ENCODE results near the gene KIFBP.

KIFBP gene

DNA sequence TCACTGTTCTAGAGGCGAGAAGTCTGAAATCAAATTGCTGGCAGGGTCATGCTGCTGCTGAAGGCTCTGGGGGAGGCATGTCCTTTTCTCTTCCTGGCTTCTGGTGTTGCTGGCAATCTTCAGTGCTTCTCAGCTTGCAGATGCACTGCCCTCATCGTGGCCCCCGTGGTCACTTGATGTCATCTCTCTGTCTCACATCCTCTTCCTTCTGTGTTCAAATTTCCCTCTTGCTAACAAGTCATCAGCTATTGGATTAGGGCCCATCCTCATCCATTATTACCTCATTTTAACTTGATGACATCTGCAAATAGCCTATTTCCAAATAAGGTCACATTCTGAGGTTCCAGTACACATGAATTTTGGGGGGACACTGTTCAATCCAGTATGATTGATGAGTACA lies 62.7 kb downstream of the KIFBP start:
- DNase-seq (ENCODE audit: low read depth in 2 of 2), result no peak

DNA sequence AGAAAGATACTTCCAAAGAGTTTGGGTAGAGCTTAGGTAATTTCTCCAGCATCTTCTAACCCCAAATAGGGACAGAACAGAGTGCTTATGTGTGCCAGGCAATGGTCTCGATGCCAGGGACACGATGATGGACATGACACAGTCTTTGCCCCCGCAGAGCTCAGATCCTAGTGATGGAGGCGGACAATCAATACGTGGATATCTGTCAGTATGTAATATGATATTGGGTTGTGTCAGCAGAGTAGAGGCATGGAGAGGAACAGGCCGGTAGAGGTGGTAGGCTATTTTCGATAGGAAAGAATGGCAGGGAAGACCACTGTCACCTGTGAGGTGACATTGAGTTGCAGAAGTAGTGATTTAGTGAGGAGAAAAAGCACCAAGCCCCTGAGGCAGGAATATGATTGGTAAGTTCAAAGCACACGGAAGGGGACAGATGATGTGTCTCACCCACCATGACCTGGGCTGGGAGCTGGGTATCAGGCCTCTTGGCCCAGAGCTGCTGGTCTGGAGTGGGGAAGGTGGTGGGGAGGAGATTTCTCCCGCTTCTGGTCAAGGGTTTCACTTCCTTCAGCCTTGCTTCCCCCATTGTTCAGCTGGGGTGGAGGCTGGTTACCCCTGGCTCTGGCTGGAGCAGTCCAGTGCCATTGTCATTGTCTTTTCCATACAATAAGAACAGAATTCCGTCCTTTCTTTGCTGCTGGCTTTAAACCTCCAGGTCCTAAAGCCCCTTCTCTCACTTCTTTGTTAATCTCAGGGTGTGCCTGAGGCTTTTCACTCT lies 63.3 kb downstream of the KIFBP start:
- no peak for DNase-seq (ENCODE audit: low read depth in 2 of 2)

DNA sequence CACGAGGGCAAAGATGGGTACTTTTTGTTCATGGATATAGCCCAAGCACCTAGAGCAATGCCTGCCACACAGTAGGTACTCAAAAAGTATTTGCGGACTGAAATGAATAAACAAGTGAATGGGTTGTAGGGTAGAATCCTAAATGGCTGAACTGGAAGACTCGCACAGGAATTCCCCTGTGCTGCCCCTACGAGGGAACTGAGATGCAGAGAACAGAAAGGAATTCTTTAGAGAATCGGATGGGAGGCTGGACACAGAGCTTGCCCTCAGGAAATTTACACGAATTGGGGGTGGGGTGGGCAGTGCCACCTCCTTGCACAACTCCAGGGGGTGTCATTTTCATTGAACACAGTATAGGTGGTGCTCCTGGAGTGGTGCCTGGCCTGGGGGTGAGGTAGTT lies 64.1 kb downstream of the KIFBP start:
- no peak for DNase-seq (ENCODE audit: low read depth in 2 of 2)

DNA sequence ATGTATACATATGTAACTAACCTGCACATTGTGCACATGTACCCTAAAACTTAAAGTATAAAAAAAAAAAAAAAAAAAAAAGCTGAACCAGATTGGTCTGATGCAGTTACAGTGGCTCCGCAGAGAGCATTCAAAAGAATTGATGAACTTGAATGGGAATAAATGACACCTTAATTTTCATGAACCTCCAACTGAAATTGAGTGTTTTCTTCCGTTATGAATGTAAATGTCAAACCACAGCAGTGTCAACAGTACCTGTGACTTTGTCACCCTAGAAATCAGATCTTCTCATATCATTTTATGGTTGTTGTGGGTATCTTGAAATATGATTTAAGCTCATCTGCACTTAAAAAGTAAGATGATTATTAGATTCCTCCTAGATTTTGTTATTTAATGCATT lies 66.6 kb downstream of the KIFBP start:
- no peak for DNase-seq (ENCODE audit: low read depth in 2 of 2)

DNA sequence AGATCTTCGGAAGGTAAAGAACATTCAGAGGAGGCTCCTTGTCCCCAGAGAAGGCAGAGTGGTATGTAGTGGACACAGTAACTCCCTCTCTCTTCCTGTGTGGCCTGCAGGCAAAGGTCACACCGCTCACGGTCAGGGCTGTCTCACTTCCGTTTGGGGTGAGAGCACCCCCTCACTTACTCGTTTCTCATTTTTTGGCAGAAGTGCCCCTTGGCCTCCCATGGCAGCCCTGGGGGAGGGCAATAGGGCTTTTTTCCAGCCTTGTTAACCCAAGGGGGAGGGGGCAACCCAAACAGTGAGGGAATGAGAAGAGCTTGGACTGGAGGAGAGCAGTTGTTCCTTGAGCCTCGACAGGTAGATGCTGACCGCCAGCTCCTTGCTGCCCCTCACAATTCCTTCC lies 67.5 kb downstream of the KIFBP start:
- no peak for DNase-seq (ENCODE audit: low read depth in 2 of 2)

DNA sequence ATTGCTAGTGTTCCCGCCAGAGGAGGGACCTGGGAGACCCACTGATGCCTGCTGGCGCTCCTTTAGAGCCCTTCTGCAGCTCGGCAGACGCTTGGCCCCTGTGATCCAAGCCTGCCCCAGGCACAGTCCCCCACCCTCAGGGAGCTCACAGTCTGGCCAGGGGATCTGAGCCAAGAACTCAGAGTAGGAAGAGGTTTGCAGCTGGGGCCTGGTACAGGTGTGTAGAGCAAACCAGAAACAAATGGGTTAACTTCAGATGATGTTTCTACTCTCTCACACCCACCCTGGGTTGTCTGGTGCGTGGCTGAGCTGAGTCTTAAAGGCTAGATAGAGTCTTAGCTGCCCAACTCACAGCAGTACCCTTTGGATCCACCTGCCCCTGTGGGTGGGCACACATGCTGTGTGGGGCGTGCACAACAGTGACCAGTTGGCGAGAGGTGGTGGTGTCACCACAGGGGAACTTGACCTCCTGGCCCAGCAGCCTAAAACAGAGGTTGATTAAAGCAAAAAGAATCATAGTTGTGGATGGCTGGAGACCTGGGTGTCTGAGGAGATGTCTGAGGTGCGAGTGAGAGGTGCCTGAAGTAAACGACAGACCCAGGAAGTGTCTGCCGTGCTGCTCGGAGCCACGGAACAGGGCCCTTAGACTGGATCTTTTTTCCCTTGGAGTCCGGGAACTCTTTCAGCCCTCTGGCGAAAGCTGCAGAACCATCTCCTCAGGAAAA lies 68.1 kb downstream of the KIFBP start:
- no peak for DNase-seq (ENCODE audit: low read depth in 2 of 2)

DNA sequence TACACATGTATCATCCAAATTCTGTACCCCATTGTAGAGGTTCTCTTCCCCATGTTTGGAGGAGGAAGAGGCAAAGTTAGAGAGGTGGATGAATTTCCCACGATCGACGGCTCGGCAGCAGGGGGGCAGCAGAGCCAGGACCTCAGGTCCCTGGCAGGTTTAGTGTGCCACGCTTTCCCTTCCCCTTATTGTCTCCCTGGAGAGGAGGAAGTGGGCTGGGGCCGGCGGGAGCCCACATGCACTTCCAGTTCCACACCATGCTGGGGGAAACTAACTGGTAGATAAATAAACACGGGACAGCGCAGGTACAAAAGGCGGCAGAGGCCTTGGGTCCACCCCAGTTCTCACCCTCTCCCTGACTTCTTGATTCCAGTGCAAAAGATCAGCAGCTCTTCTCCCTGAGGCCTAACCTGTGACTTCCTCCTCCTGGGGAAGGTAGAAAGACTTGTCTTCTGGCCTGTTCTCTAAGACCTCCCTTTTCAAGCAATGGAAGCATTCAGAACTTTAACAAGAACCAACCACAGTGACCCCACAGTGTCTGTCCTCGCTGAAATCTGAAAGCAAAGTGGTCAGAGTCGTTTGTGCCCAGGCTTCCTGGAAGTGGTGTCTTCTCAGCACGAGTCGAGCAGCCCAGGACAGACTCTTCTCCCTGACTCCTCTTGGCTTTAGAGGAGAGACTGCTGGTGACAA lies 68.8 kb downstream of the KIFBP start:
- no peak for DNase-seq (ENCODE audit: low read depth in 2 of 2)

DNA sequence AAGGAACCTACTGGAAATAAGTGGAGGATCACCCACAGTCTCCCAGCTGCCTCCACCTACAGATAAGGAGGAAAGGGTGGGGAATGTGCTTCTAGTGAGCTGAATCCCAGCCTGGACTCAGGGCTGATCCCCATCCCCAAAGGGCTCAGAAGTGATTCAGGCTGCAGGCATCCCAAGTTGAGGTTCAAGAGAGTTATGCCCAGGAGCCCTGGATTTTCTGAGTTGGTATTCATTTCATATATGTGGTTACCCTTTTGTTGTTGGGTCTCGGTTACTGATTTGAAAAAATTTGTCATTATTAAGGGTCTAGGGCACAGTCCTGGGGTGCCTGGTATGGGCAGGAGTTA lies 69.3 kb downstream of the KIFBP start:
- no peak for DNase-seq (ENCODE audit: low read depth in 2 of 2)

DNA sequence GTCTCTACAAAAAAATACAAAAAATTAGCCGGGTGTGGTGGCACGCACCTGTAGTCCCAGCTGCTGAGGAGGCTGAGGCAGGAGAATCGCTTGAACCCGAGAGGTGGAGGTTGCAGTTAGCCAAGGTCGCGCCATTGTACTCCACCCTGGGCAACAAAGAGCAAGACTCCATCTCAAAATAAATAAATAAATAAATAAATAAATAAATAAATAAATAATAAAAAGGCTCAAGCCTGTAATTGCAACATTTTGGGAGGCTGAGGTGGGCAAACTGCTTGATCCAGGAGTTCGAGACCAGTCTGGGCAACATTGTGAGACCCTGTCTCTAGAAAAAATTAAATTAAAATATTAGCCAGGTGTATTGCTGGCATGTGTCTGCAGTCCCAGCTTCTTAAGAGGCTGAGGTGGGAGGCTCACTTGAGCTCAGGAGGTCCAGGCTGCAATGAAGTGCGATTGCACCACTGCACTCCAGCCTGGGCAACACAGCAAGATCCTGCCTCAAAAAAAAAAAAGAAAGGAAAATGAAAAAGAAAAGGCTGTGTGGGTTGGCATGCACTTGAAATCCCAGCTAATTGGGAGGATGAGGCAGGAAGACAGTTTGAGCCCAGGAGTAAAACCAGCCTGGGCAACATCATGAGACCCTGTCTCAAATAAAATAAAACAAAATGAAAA lies 71.7 kb downstream of the KIFBP start:
- no peak for DNase-seq (ENCODE audit: low read depth in 2 of 2)

DNA sequence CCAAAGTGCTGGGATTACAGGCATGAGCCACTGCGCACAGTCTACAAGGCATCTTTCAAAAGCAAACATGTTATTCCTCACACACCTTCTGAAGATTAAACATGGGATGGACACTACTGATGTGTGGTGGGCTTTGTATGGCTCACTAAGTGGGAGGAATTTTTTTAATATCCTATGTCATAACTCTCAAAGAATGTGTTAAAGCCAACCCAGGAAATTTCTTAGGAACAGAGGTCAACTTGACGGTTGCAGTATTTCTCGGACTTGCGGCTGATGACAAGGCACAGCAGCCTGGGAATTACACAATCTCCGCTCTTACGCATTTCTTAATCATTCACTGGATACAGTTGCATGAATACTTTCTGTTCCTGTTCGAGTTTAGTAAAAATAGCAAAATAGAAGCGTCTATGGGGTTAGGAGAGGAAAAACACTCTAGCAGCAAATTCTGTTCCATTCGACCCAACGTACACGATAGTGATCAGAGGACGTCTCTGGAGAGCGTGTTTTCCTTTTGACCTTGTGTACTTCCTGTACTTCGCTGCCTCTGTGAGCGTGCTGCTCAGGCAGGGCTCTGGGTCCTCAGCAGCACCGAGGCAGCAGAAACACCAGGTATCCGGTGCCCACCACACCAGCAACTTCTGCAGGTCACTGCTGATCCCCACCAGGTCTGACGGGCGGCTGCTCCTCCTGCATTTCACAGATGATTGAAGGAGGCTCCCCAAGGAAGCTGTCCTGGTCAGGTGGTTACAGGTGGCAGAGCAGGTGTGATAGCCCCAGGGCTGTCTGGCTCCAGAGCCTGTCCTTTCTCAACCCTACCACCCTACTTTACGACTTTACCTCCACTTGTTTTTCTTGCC lies 72.9 kb downstream of the KIFBP start:
- DNase-seq (ENCODE audit: low read depth in 2 of 2), result peak; percentile 88 to 90

DNA sequence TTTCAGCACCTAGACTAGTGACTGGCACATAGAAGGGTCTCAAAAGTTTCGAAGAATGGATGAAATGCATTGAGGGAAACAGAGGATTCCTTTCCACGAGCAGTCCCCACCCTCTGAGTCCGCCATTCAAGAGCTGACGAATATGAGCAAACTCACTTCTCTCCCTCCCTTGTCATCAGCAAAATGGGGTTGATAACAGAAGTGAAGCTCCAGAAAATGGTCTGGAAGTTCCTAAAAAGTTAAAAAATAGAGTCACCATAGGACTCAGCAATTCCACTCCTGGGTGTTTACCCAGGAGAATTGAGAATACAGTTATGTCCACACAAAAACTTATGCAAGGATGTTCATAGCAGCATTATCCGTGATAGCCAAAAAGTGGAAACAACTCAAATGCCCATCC lies 74.3 kb downstream of the KIFBP start:
- no peak for DNase-seq (ENCODE audit: low read depth in 2 of 2)

DNA sequence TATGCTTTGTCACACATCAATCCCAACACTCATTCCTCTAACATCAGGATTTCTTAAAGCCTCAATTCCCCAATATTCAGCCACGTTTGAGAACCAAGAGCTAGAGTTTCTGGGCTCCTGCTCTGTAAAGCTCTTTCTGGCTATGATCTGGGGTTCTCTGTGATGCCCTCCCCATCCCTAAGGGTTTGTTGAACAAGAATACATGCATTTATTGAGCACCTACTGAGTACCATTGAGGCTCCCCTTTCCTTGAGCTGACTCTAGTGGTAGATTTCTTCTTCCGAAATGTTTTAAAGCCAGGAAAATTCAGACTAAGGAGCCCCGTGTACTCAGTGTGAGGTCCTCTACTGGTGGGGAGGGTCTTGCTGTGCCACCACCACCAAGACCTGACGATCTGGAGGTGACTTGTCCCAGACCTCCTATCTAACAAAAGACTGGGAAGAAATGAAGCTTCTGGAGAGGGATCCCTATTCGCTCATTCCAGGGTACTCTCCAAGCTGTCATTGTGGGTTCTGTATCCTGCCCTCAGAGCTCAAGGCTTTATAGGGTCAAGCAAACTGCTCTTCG lies 76.2 kb downstream of the KIFBP start:
- DNase-seq (ENCODE audit: low read depth in 2 of 2), result no peak

DNA sequence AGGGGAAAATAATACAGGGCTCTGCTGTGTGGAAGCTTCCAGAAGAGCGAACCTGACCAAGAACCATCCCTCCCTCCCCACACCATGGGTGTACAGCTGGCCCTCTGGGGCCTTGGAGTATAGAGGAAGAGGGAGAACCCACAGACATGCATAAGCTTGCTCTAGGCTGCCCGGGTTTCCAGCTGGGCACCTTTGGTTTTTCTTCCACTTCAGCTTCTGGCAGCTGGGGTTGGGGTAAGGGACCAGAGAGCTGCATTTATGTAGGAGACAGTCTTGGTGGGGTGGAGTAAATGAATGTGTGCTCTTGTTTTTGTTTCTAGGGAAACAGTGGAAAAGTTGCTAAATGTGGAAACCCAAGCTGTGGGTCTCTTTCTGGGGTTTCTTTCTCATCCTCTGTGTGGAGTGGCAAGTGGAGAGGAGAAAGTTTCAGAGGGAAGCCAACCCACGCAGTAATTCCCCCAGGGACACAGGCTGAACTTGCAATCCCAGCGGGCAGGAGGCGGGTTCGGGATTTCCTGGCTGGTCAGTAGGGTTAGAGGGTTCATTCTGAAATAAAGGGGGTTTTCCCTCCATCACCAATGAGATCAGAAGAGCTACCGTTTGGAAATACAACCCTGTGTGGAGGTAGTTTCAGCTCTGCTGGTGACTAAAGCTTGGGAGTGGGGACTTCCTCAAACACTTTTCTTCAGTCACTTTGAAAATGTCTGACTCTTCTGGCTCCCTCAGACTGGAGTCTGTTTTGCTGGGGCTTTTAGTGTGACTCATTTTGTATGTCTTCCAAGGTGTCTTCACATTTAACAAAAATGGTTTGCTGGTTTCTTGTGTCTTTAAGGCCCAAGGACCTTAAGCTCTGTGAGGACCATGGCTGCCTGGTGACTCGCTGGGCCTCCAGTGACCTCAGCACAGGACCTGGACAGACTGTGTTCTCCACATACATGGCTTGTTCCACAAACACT lies 77.1 kb downstream of the KIFBP start:
- DNase-seq (ENCODE audit: low read depth in 2 of 2), result no peak
